COLO668 (cell line): Measurements from ENCODE around the gene SPAAR.
"Not testable (repeated sequence)": the region's sequence is repeated elsewhere in the genome, so short reads cannot be mapped to it uniquely, and the experiment has no call there.

Experiments
- DNase-seq: peaks from one replicate; lab custom pipeline; 2025; ENCODE audit not compliant: unreplicated experiment; lab: John Stamatoyannopoulos, UW

Gene SPAAR

DNA sequence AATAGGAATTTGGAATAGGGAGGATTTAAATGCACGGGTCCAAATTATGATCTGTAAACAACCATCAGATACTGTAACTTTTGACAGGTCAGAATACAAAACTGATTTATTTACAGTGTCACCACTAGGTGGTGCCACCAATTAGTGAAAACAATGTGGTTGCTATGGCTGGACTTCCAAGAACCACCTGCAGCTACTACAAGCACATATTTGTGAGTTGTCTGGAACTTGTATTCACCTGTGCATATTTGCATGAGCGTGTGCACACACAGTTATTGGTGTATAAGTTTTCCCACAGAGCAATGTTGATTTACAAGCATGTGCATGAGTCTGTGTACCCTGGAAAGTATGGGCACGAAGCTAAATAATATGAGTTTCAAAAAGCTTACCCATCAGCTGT is 6.2 kb upstream of the SPAAR start:
- DNase-seq: peak; percentile 12

DNA sequence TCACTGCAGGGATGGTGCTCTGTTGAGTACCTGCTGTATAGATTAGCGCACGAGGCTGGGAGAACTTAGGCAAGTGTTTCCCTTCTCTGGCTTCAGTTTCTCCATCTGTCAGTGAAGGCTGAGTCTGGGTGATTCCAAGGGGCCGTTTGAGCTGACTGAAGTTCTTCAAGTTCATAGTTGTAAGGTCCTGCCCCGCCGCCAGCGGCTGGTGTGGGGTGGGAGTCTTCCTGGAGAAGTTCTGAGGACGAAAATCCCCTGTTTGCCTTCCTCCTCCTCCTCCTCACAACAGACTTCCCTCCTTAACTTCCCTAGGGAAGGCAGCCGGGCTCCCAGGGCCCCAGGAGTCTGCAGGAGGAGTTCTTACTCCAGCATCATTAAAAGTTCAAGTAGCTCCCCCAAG is 5.0 kb upstream of the SPAAR start:
- no peak for DNase-seq

DNA sequence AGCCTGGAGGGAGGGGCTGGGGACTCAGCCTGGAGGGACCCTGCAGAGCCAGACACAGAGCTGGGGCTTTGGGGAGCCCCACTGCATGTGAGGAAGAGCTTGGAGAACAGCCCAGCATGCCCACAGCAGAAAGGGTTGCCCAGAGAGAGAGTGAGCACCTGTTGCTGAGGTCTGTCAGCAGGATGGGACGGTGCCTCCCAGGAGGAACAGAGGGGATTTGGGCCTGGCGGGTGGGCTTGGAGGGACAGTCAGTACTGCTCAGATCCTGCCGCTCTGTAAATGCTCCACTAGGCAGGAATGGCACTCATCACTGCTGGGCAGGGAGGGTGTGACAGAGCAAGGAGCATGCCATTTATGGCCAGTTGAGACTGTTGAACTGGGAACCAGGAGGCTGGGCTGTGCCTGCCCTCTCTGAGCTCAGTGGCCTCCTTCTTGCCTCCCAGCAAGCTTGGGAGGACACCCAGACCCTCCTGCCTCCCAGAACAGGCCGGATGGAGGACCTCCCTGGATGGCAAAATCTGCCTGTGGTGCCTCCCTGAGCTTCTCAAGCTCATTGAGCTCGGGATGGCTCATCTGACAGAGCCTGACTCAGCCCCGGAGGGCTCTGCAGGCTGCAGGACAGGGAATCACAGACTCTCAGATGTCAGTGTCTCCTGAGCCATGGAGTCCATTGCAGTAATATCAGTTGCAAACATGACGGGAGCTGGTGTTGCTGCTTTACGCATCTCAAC is 4.1 kb upstream of the SPAAR start:
- DNase-seq: no peak

- peak; percentile 30 for DNase-seq
These were observed 3.2 kb upstream of the SPAAR start, which contains the start of gene HRCT1 for GRCh38 chr9:35905912-35906679. Gene HRCT1 (plus strand): TSS chr9:35906202. CDS start chr9:35906288, 86 bp downstream.

GRCh38 chr9:35906923-35907699 is 2.2 kb upstream of the SPAAR start:
- no peak for DNase-seq

DNA sequence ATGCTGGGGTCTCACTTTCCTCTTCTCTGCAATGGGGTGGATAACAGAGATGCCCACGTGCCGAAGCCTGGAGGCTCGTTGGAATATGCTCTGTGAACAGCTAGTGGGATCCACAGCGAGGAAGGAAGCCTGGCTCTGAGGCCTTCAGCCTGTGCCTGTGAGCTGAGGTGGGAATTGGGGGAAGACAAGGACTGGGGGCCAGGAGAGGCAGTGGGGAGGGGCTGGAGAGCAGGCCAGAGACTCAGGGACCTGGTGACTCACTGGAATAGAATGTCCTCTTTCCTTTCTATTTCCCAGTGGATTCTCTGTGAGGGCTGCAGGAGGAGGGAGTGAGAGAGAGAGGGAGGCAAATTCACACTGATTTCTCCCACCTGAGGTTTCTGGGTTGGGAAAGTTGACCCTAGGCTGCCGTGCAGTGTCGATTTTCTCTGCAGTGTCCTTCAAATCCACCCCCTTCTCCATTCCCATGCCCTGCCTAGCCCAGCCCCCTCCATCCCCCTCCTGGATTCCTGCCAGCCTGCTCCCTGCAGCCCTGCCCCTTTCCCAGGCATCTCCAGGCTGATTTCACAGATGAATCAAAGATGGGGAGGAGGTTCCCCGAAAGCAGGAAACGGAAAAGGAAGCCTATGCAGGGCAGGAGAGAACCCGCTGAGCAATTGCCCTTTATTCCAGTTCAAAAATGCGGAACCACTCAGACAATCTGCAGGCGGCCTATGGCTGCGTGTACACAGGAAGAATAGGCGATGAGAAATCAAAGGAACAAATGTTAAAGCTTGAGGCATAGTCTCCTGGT is 1.4 kb upstream of the SPAAR start:
- DNase-seq: no peak

GRCh38 chr9:35908504-35909125 is 675 bp upstream of the SPAAR start:
- DNase-seq: no peak

DNA sequence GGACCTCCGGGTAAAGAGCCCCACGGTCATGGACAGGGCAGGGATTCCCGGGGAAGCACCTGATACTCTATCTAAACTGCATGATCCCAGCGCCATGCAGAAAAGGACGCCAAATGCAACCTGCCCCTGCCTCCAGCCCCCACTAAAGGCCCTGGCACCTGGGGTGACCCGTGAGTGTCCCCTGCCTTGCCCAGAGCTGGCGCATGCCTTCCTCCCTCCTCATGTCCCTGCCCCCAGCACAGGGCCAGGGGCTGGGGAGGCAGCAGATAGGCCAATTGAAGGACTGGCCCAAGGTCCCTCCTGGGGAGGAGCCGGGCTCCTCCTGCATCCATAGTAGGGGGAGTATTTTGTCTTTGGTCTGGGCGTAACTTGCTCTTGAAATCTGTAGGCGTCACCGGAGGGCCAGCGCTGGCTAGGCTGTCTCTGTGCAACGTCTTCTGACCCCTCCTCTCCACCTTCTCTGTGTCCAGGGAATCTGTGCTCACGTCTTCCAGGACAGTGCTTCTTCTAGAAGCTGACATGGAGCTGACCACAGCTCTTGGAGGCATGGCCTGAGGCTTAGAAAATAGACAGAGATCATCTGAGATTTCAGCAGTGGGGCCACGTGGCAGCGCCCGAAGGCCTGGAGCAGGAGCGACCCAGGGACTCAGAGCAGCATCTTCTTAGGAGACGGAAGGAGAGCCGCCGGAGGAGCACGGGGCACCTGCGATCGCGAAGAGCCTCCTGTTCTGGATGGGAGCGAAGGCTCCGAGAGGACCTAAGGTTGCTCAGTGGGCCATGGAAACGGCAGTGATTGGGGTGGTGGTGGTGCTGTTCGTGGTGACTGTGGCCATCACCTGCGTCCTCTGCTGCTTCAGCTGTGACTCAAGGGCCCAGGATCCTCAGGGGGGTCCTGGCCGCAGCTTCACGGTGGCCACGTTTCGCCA is 660 bp downstream of the SPAAR start:
- no peak for DNase-seq

- DNase-seq: peak; percentile 28
These were observed 1.5 kb downstream of the SPAAR start for GRCh38 chr9:35910613-35911359.

DNA sequence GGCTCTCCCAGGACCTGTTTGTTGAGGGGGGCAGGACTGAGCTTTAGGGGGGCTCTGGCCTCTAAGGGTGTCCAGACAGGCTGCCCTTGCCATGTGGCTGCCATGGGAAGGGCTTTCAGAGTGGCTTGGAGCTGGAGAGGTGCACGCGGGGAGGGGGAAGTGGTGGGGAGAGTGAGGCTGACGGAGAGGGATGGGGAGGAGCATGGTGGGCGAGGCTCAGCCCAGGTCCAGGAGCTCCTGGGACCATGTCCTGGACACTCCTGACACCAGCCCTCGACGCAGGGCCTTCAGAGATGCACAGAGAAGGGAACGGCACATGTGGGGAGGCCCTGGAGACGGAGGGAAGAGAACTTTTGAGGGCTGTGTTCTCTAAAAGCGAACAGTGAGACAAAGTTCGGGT is 2.4 kb downstream of the SPAAR start:
- no peak for DNase-seq

DNA sequence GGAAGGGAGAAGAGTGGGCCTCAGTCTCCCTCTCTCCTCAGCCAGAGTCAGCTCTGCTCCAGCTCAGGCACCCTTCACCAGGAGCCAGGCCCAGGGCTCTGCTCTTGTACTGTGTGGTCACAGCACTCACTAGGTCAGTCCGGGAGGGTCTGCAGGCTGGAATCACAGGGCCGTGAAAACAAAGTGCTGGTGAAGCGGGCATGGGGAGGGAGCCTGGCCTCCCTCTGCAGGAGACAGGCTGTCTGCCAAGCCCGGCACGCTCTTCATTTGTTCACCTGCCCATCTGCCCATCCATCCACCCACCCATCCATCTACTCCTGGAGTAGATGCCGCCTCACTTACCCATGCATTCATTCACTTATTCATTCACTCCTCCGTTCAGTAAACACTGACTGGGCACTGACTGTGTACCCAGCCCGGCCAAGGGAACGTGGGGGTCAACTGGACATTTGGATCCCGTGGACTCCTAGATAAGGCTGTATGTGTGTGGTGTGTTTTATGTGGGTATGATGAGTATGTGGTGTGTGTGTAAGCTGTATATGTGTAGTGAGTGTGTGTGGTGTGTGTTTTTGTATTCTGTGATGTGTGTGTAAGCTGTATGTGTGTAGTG is 3.6 kb downstream of the SPAAR start:
- no peak for DNase-seq

DNA sequence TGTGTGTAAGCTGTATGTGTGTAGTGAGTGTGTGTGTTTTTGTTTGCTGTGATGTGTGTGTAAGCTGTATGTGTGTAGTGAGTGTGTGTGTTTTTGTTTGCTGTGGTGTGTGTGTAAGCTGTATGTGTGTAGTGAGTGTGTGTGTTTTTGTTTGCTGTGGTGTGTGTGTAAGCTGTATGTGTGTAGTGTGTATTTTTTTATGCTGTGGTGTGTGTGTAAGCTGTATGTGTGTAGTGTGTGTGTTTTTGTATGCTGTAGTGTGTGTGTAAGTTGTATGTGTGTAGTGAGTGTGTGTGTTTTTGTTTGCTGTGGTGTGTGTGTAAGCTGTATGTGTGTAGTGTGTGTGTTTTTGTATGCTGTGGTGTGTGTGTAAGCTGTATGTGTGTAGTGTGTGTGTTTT is 4.1 kb downstream of the SPAAR start:
- DNase-seq: not testable (repeated sequence)

- no peak for DNase-seq
These were observed 5.1 kb downstream of the SPAAR start for GRCh38 chr9:35914301-35914807.

DNA sequence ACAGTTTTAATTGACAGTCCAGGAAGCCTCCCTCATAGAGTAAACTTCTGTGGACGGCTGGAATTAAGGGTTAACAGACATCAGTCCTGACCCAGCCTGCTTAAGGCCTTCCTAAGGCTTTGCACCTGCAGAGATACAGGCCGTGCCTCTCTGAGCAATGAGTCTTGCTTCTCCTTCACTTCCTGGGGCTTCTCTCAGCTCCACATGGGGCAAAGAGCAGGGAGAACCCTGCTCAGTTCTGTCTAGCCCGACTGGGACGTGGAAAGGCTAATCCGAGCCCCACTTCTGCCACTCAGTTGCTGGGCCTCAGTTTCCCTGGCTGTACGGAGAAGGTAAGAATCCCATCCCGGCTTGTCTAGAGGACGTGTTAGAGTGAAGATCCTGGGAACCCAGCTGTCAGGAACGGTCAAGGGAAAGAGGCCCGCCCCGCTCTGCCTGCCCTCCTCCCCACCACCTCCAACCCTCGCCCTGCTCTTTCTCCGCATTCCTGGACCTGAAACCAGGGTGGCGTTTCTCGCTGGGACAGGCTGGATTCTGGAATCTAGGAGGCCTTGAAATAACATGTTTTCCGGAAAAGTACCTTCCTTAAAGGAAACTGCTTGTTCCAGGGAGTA is 6.5 kb downstream of the SPAAR start:
- DNase-seq: no peak

DNA sequence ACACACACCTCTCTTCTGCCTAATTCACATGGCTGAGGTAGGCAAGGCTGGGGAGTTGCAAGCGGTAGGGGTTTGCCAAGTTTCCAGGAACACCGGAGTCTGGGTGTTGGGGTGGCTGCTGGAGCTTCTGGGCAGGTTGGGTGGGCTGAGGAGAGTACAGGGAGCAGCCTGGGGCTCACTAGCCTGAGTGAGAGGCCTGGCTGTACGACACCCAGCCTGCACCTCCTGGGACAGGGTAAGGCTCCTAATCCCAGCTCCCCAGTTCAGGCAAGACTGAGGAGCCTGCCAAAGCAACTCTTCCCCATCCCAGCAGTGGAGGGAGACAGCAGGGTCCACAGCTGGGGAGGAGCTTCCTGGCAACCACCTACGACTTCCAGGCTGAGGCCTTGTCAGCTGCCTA is 8.0 kb downstream of the SPAAR start:
- no peak for DNase-seq

DNA sequence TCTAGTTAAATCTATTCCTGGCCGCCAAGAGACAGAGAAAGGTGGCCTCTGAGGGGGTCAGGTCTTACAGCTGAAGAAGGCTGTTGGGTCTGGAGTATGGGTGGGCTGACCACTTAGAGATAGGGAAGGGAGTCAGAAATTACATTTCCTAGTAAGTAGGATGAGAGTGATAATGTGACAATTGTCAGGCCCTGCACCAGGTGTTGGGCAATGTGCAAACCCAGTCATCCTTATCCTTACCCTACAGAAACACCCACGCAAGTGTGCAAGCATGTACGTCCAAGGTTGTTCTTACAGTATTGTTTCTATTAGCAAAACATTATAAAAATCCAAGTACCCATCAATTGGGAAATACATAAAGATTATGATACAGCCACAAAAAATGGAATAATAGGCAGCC is 9.5 kb downstream of the SPAAR start:
- DNase-seq: no peak

DNA sequence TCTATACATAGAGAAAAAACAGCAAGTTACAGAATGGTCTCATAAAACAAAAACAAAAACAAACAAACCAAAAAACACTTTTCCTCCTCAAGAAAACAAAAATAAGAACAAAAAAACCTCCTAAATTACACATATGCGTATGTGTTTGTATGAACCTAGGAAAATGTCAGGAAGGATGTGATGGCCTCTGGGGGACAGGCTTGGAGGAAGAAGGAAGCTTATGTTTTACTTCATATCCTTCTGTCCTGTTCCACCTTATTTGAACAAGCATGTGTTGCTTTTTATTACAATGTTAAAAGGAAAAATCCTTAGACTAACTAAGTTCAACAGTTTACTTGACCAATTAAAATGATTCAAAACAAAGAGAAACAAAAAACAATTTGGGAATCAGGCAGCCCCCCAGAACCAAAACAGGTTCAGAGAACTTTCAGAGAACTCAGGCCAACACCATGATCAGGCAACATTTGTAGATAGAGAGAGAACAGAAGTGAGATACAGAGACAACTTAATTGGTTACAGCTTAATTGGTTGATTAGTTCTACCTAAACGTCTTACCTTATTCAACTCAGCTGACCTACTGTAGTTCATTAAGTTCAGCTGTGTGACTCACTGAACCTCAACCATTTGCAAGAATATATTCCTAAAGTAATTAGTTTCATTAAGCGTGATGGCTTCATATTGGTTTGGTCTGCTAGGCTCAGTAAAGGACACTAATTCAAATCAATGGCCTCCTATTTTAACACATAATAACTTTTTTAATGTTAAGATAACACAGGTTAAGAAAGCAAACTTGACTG is 10.1 kb downstream of the SPAAR start:
- DNase-seq: no peak
